Stimulated activated naive B cell treated with anti-CD40 and anti-IgM and Interleukin-4, amounts not matched to agents 10 μg/mL and 1 μg/mL and 100 μg/mL, for 72 hours (primary cell): ENCODE measurements around the gene STK10.

ENCODE experiments used
- ATAC-seq, 2 donors: fragments of 150-1000 bp; cut with Tn5 transposase; replicated peaks; 2 replicates each; pipeline ENCODE4 v1.10.0; 2021; ENCODE audit warnings: moderate library complexity in 1 of 2
- DNase-seq: peaks from one replicate; pipeline ENCODE4 v3.0.0; 2021
- H3K27ac Mint-ChIP-seq: one replicate; pipeline ENCODE4 v1.8.0; 2022; ENCODE audit warnings: mild to moderate bottlenecking, mixed read lengths
- H3K27me3 Mint-ChIP-seq, 2 donors: one replicate each; pipeline ENCODE4 v1.8.0; 2022; ENCODE audit warnings: mixed read lengths in 2 of 2
- H3K36me3 Mint-ChIP-seq, 2 donors: one replicate each; pipeline ENCODE4 v1.8.0; 2022; ENCODE audit warnings: mixed read lengths in 2 of 2, mild to moderate bottlenecking in 1 of 2
- H3K4me1 Mint-ChIP-seq, 2 donors: one replicate each; pipeline ENCODE4 v1.8.0; 2022; ENCODE audit warnings: mixed read lengths in 2 of 2, mild to moderate bottlenecking in 1 of 2
- H3K4me3 Mint-ChIP-seq, 2 donors: one replicate each; pipeline ENCODE4 v1.8.0; 2022; ENCODE audit warnings: mild to moderate bottlenecking in 2 of 2, mixed read lengths in 2 of 2, moderate library complexity in 1 of 2
- H3K9me3 Mint-ChIP-seq, 2 donors: one replicate each; pipeline ENCODE4 v1.8.0; 2022; ENCODE audit warnings: mixed read lengths in 2 of 2, mild to moderate bottlenecking in 1 of 2

Gene STK10

DNA sequence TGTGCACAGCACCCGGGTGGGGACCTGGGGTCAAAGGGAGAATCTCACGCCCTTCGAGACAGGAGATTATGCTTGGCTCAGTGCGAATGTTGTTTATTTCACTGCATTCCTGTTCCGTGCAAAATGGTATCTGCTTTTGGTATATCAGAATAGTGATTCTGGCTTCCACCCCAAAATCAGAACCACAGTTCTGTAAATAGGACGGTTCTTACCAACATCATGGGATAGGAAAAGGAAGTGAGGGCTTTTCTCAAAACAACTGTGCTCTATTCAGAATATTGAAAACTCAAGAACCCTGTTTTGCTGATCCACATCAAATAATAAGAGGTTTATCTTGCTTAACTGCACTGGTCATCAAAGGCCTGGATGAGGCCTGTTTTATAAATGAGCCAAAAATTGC is 129.9 kb downstream of the STK10 start:
- ATAC-seq: no peak
- Mint-ChIP-seq H3K4me3 (no peak overlapping the region), H3K27me3 (no peaks in the 10 kb centered on the region), H3K9me3 (no peaks in the 10 kb centered on the region), H3K27ac (no peak overlapping the region), H3K4me1 (peaks cover 0 to 2% of the 10 kb centered on the region in 2 donors), H3K36me3 (peaks cover 51 to 69% of the 10 kb centered on the region in 2 donors)
- DNase-seq: no peak

DNA sequence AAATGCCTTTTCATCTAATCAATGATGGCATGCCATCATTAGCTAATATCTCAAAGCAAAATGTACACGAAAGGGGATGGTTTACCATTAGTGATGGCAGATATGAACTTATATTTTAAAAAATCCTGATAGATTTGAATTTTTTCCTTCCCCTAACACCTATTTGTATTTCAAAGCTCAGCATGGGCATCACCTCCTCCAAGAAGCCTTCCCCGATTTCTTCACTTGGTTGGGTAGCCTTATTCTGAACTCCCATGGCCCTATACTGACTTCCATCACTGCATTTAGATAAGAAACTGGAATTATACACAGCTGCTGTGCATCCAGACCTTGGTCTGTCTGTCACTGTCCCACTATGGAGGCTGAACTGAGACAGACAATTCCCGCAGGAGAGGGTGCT is 132.0 kb downstream of the STK10 start:
- ATAC-seq (no peak), DNase-seq (no peak)
- no peaks in the 10 kb centered on the region for H3K9me3 Mint-ChIP-seq
- H3K27me3 Mint-ChIP-seq: no peaks in the 10 kb centered on the region
- no peak overlapping the region for H3K4me3 Mint-ChIP-seq
- H3K27ac Mint-ChIP-seq: peak overlapping the region; percentile 14
- H3K4me1 Mint-ChIP-seq: peaks cover 0 to 2% of the 10 kb centered on the region in 2 donors
- peaks cover 47 to 65% of the 10 kb centered on the region in 2 donors for H3K36me3 Mint-ChIP-seq

DNA sequence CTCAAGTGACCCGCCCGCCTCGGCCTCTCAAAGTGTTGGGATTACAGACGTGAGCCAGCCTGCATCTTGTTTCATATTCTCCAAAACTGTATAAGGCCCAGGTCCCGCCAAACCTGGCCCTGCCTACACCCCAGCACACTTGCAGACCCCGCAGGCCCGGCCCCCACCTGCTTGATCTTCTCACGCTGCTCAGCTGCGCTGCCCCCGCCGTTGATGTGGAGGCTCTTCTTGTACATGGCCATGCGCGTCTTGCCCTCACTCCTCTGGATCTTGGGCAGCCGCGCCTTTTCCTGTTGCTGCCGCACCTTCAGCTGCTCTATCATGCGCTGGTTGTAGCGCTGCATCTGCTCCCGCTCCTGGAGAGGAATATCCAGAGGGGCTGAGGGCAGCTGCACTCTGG is 132.6 kb downstream of the STK10 start:
- no peak for DNase-seq
- no peak overlapping the region for H3K4me3 Mint-ChIP-seq
- ATAC-seq: no peak
- H3K4me1 Mint-ChIP-seq: peaks cover 0 to 2% of the 10 kb centered on the region in 2 donors
- no peaks in the 10 kb centered on the region for H3K27me3 Mint-ChIP-seq
- H3K27ac Mint-ChIP-seq: peak overlapping the region; percentile 34
- H3K9me3 Mint-ChIP-seq: no peaks in the 10 kb centered on the region
- peaks cover 46 to 64% of the 10 kb centered on the region in 2 donors for H3K36me3 Mint-ChIP-seq

DNA sequence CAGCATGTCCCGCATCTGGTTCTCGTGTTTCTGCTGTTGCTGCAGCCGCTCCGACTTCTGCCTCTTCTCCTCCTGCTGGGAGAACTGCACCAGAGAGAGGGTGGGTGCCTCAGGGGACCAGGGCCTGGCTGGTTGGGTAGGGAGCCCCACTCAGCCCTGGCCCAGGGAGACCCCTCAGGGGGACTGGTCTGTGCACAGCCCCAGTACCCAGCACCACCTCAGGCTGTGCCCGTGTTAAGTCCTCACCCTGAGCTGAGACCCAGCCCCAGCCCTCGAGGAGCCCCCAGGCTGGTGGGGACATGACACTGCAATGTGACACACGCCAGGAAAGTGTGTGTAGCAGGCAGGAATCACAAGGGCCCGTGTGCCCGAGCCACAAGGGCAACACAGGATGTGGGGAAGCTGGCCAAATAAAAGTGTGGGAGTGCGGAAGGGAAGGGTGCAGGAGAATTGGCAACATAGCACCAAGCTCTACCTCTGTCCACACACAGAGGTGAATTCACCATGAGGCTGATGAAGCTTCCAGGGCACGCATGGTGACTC is 133.3 kb downstream of the STK10 start:
- ATAC-seq: no peak
- Mint-ChIP-seq H3K9me3 (no peaks in the 10 kb centered on the region), H3K36me3 (peaks cover 38 to 56% of the 10 kb centered on the region in 2 donors), H3K4me1 (peaks cover 0 to 2% of the 10 kb centered on the region in 2 donors), H3K27ac (no peak overlapping the region), H3K4me3 (no peak overlapping the region), H3K27me3 (no peaks in the 10 kb centered on the region)
- no peak for DNase-seq

DNA sequence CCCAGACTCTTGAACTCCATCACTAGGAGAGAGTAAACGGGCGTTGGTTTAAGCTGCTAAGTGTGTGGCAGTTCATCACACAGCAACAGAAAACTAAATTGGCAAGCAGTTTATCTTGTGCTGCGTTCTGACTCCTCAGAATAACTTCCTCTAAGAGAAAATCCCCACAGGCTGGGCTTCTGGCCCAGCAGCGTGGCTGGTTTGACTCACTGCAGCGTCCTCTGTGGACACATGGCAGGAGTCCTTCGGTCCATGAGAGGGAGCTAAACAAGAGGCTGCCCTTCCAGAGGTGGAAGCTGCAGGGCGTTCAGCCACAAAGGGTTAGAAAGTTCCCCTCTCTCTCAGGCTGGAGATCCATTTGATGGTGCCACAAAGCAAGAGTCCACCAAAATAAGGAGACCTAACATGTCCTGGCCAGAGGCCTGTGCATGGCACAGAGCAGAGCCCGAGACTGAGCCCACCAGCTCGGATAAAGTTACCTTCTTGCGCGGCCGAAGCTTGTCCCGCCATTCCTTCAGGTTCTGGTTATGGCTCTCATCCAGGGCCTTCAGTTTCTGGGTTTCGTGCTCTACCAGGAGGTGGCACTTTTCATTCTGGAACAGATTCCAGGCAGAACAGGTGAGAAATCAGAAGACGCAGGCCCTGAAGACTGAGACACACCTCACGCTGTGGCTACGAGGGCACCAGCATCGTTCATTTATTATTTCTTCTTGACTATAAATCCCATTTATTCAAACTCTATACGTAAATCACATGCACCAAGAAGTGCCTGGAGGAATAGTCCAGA is 135.4 kb downstream of the STK10 start:
- H3K36me3 Mint-ChIP-seq: peaks cover 44 to 64% of the 10 kb centered on the region in 2 donors

DNA sequence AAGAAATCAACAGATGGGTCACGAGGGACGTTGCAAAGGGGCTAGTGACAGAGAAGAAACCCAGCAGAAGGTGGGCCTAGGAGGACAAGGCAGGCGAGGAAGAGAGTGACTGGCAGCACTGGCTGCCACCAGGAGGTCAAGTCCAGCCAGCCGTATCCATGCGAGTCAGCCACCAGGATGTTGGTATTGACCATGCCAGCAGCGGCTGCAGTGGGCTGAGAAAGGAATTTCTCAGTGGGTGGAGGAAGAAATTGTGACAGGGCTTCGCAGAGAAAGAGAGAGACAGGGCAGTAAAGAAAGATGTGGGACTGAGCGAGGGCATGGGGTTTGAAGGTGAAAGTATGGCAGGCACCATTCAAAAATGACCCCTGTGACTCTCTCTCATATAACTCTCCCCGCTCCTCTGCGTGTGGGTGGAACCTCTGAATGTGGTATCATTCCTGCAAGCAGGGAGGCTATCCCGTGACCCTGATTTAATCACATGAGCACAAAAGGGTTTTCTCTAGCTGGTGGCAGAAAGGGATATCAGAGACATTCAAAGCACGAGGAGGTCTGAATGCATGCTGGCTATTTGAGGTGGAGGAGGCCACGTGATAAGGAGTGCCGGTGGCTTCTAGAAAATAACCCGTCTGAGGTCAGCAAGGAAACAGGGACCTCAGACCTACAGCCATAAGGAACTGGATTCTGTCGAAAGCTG is 136.2 kb downstream of the STK10 start:
- ATAC-seq: no peak
- Mint-ChIP-seq H3K9me3 (no peaks in the 10 kb centered on the region), H3K27me3 (no peaks in the 10 kb centered on the region), H3K4me3 (peak overlapping the region in 1 of 2 donors; percentile 46), H3K36me3 (peaks cover 43 to 62% of the 10 kb centered on the region in 2 donors), H3K27ac (peak overlapping the region; percentile 56), H3K4me1 (peaks cover 8 to 13% of the 10 kb centered on the region in 2 donors)
- no peak for DNase-seq

More for the DNA sequence above, 135.4 kb downstream of the STK10 start:
- Mint-ChIP-seq H3K9me3 (no peaks in the 10 kb centered on the region), H3K4me3 (no peak overlapping the region), H3K27me3 (no peaks in the 10 kb centered on the region), H3K4me1 (peaks cover 8 to 13% of the 10 kb centered on the region in 2 donors), H3K27ac (no peak overlapping the region)
- ATAC-seq: no peak
- DNase-seq: no peak

DNA sequence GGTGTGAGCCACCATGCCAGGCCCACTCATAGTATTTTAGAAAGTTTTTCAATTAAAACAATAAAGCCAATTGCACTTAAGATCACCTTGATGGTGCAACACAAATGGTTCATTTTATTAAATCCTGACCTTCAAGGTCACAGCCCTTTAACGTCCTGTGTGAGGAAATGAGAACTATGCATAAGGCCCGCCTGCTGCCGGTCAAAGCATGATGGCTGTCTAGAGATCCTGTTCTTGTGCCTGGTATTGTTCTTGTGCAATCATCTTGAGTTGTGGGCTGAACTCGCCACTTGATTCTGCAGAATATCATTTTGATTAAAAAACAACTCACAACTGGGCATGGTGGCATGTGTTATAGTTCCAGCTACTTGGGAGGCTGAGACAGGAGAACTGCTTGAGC is 137.9 kb downstream of the STK10 start:
- Mint-ChIP-seq H3K27me3 (no peaks in the 10 kb centered on the region), H3K4me1 (peaks cover 9 to 16% of the 10 kb centered on the region in 2 donors), H3K27ac (no peak overlapping the region), H3K4me3 (no peak overlapping the region), H3K9me3 (no peaks in the 10 kb centered on the region), H3K36me3 (peaks cover 32 to 56% of the 10 kb centered on the region in 2 donors)
- DNase-seq: no peak
- no peak for ATAC-seq

DNA sequence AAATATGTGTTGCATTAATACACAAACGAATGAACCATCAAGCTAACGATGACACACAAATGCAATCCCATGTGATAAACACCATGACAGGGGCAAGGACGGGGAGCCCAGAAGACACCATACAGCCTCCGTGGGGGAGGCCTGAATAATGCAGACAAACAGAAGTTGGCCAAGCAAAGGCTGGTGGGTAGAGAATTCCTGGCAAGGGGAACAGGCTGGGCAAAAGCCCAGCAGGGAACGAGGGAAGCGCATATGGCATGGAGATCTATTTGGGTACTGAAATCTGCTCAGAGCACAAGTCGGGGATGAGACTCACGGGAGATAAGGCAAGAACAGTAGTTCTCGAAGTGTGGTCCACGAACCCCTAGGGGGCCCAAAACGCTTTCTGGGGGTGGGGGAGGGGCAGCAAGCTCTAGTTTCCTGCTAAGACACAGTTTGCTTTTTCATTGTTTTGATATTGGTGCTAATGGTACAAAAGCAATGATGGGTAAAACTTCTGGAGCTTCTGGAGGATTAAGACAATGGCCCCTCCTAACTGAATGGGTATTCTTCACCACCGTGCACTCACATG is 138.7 kb downstream of the STK10 start:
- peak overlapping the region; percentile 81 for H3K27ac Mint-ChIP-seq

DNA sequence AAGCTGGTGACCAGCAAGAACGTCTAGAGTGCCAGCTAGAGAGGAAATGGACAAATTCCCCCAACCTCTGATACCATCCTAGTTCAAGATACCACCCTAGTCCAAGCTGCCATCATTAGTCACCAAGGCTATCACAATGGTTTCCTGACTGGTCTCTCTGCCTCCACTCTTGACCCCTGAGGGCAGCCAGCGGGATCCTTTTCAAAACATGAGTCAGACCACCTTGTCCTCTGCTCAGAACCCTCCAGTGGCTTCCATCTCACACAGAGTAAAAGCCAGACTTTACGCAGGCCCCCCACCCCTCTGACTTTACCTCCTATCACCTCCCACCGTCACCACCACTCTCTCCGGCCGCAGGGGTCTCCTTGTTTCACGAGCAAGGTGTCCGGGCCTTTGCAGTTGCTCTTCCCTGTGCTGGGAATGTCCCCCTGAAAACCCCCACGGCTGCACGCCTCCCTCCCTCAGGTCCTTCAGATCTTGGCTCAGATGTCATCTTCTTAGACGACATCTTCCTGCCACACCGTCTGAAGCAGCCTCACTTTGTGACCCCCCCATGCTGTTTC is 139.4 kb downstream of the STK10 start:
- H3K27ac Mint-ChIP-seq: peak overlapping the region; percentile 81
- peaks cover 31 to 64% of the 10 kb centered on the region in 2 donors for H3K36me3 Mint-ChIP-seq
- no peak for DNase-seq
- no peak for ATAC-seq
- H3K27me3 Mint-ChIP-seq: no peaks in the 10 kb centered on the region
- H3K9me3 Mint-ChIP-seq: no peaks in the 10 kb centered on the region
- peaks cover 15 to 20% of the 10 kb centered on the region in 2 donors for H3K4me1 Mint-ChIP-seq
- H3K4me3 Mint-ChIP-seq: no peak overlapping the region

More for the DNA sequence above, 138.7 kb downstream of the STK10 start:
- ATAC-seq (no peak), DNase-seq (no peak)
- H3K27me3 Mint-ChIP-seq: no peaks in the 10 kb centered on the region
- H3K36me3 Mint-ChIP-seq: peaks cover 35 to 61% of the 10 kb centered on the region in 2 donors
- no peak overlapping the region for H3K4me3 Mint-ChIP-seq
- no peaks in the 10 kb centered on the region for H3K9me3 Mint-ChIP-seq
- peaks cover 15 to 19% of the 10 kb centered on the region in 2 donors for H3K4me1 Mint-ChIP-seq

DNA sequence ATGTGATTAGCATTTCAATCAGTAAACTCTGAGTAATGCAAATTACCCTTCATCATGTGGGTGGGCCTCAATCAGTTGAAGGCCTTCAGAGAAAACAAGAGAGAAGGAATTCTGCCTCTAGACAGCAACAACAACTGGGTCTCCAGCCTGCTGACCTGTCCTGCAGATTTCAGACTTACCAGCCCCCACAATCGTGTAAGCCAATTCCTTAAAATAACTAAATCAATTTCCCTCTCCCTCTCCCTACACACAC is 139.9 kb downstream of the STK10 start:
- H3K27me3 Mint-ChIP-seq: no peaks in the 10 kb centered on the region
- H3K36me3 Mint-ChIP-seq: peaks cover 30 to 61% of the 10 kb centered on the region in 2 donors
- DNase-seq: no peak
- no peaks in the 10 kb centered on the region for H3K9me3 Mint-ChIP-seq
- peaks cover 15 to 23% of the 10 kb centered on the region in 2 donors for H3K4me1 Mint-ChIP-seq
- ATAC-seq: no peak
- H3K4me3 Mint-ChIP-seq: no peak overlapping the region
- no peak overlapping the region for H3K27ac Mint-ChIP-seq

DNA sequence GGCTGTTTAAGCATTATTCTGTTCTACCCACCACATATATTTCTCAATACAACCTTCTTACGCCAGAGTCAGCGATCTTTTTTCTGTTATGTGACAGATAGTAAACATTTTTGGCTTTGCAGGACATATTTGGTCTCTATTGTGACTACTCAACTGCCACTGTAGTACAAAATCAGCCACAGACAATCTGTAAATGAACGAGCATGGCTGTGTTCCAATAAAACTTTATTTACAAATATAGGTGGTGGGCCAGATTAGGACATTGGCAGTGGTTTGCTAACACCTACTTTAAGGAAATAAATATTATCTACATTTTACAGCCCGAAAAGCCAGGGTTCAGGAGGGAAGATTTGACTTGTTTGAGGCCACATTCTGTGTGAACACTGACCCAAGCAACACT is 141.4 kb downstream of the STK10 start:
- DNase-seq (no peak), ATAC-seq (no peak)
- Mint-ChIP-seq H3K27me3 (no peaks in the 10 kb centered on the region), H3K4me1 (peaks cover 15 to 23% of the 10 kb centered on the region in 2 donors), H3K9me3 (no peaks in the 10 kb centered on the region), H3K27ac (no peak overlapping the region), H3K4me3 (no peak overlapping the region), H3K36me3 (peaks cover 25 to 60% of the 10 kb centered on the region in 2 donors)

DNA sequence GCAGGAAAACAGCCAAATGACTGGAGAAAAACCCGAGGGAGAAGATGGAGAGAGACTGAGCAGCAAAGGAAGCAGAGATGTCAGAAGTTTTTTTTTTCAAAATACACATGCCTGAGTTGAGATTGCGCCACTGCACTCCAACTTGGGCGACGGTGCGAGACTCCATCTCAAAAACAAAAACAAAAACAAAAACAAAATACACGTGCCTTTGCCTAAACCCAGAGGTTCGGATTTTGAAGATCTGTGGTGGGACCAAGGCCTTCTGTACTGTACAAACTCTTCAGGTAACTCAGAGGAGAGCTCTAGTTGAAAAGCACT is 142.8 kb downstream of the STK10 start:
- no peaks in the 10 kb centered on the region for H3K27me3 Mint-ChIP-seq
- H3K27ac Mint-ChIP-seq: peak overlapping the region; percentile 68
- peaks cover 15 to 24% of the 10 kb centered on the region in 2 donors for H3K4me1 Mint-ChIP-seq
- H3K36me3 Mint-ChIP-seq: peaks cover 21 to 53% of the 10 kb centered on the region in 2 donors
- no peaks in the 10 kb centered on the region for H3K9me3 Mint-ChIP-seq
- DNase-seq: no peak
- no peak overlapping the region for H3K4me3 Mint-ChIP-seq
- no peak for ATAC-seq

DNA sequence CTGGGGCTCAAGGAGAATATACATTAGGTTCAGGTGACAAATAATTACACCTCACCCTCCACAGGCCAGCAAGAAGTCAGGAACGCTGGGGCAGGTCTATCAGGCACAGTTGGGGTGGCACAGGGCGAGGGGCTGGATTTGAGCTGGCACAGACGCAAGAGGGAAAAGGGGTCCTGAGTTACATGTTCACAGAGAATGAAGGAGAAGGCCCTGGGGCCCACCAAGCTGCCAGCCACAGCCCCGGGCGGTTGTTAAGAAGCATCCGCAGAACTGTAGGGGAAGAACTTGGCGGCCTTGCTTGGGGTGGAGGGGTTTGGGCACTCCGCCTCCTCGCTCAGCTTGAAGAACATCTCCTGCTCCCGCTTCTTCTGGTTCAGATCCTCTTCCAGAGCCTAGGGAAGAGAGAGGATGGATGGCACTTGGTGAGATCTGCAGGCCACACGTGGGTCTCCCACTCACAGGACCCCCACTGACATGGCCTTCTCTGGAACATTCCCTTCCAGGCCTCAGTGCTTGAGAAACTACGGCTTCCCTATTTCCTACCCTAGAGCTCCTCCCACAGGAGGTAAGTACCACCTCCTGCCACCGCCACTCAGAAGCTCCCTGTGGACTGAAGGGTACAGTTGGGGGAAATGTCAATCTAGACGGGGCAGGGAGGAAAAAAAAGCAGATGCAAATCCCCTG is 143.3 kb downstream of the STK10 start:
- peak overlapping the region; percentile 76 for H3K27ac Mint-ChIP-seq
- H3K4me1 Mint-ChIP-seq: peaks cover 19 to 29% of the 10 kb centered on the region in 2 donors
- ATAC-seq: peak; percentile 48 to 58
- H3K27me3 Mint-ChIP-seq: no peaks in the 10 kb centered on the region
- peaks cover 21 to 57% of the 10 kb centered on the region in 2 donors for H3K36me3 Mint-ChIP-seq
- no peak for DNase-seq
- H3K9me3 Mint-ChIP-seq: no peaks in the 10 kb centered on the region
- H3K4me3 Mint-ChIP-seq: no peak overlapping the region

DNA sequence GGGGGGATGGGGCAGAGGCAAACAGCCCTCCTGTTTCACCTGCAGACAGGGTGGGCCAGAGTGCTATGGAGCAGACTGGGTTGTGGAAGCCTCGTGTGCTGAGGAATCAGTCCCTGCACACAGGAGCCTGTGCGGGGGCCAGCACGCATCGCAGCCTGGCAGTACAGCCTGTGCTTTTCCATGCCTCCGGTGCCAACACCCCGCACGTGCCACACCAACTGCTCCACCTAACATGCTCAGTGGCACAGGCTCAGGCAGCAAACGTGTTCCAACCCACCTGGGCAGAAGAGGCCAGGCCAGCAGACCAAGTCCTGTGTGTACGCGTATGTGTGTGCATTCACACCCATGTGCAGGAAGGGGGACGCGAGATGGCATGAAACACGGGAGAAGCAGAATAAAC is 144.2 kb downstream of the STK10 start:
- no peaks in the 10 kb centered on the region for H3K27me3 Mint-ChIP-seq
- peaks cover 16 to 52% of the 10 kb centered on the region in 2 donors for H3K36me3 Mint-ChIP-seq
- H3K4me3 Mint-ChIP-seq: no peak overlapping the region
- ATAC-seq (no peak), DNase-seq (no peak)
- H3K4me1 Mint-ChIP-seq: peaks cover 16 to 27% of the 10 kb centered on the region in 2 donors
- H3K9me3 Mint-ChIP-seq: no peaks in the 10 kb centered on the region
- peak overlapping the region; percentile 76 for H3K27ac Mint-ChIP-seq
